ENCODE measurements around the gene ALX3.
"Not testable (repeated sequence)": the region's sequence is repeated elsewhere in the genome, so short reads cannot be mapped to it uniquely, and the experiment has no call there.

The ALX3 gene

DNA sequence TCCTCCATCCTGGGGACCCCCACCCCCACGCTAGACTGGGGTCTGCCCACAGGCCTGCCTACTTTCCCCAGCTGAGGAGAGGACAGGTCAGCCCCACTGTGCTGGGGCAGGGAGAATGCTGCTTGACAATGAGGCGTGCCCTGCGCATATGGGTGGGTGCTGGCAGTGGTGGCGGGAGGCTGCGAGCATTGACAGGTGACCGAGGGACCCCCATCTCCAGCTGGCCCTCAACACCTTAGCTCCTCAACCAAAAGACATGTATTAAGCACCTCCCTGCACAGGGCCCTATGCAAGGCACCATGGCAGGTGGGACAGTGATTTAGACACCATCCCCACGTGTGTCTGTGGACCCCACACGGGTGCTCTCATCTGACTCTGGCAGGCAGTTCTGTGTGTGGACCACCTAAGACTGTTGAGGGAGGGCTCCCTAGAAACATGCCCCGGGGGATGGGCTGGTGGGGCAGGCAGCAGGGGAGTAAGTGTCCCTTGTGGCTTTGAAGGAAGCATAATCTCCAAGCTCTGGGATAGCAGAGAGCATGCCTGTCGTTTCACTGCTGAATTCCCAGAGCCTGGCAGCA is 18.4 kb upstream of the ALX3 start:
- DNase-seq = no peak

DNA sequence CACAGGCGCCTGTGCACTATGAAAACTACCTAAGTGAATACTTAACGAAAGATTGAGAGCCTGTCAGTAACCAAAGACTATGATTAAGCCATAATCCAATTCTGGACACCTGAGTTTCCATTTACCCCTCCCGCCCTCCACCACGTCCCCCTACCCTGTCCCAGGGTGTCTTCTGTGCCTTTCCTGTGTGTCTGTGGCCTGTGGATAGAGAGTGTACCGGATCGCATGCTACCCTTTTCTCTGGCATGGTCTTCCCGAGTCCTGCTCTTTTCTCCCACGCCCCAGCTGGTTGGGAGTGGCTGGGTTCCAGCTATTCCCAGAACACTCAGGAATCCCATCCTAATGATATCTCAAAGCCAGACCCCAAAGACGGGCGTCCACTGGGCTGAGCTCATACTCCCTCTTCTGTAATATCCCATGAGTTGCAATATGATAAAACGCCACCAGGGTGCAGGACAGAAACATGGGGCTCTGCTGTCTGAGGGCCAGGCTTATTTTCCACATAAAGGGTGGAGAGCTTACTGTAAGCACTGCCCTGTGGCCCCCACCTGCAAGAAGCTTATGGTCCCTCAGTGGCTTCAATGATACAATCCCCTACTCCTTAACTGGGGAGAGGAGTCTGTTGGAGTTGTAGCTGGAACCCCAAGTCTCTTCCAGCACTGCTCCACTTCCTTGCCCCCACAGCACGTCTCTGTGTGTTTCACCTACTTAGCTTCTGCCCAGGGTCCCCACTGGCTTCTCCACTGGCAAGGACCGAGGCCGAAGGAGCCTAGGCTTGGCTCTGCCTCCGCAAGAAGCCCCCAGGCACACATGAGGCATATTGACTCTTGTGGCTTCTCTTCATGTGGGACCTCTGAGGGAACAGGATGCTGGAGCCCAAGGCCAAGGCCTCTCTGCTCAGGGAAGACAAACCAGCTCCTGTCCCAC is 17.6 kb upstream of the ALX3 start:
- DNase-seq = peak; percentile 24

DNA sequence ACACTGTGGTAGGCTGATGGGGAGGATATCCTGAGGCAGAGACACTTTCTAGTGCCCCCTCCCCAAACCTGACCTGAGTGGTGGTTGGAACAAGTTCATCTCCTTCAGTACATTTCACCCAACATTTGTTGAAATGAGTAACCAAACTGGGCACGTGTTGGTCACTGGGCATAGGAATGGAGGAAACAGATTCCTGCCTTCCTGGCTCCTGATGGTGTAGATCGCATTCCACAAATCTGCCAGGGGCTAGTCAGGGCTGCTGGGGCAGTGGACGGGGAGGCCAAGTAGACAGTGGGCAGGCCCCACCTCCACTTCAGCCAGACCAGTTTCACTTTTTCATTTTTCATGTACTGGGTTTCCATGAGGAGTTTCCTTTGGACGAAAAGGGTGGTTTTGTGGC is 16.5 kb upstream of the ALX3 start:
- no peak for DNase-seq

DNA sequence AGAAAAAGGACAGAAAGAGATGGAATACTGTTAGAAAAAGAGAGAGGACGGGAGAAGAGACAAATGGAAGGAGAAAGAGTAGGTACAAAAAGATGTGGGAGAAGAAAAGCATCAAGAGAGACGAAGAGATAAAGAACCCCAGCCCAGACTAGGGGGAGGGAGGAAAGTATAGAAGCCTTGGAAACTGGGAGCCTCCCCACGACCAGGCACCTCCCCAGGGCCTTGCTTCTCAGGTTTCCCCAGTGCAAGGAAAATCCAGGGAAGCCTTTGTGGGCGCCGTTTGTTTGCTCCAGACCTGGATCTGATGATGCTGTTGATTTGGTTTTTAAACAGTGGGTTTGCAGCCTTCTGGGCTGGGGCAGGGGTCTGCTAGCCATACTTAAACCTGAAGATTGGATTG is 15.2 kb upstream of the ALX3 start:
- DNase-seq = no peak

DNA sequence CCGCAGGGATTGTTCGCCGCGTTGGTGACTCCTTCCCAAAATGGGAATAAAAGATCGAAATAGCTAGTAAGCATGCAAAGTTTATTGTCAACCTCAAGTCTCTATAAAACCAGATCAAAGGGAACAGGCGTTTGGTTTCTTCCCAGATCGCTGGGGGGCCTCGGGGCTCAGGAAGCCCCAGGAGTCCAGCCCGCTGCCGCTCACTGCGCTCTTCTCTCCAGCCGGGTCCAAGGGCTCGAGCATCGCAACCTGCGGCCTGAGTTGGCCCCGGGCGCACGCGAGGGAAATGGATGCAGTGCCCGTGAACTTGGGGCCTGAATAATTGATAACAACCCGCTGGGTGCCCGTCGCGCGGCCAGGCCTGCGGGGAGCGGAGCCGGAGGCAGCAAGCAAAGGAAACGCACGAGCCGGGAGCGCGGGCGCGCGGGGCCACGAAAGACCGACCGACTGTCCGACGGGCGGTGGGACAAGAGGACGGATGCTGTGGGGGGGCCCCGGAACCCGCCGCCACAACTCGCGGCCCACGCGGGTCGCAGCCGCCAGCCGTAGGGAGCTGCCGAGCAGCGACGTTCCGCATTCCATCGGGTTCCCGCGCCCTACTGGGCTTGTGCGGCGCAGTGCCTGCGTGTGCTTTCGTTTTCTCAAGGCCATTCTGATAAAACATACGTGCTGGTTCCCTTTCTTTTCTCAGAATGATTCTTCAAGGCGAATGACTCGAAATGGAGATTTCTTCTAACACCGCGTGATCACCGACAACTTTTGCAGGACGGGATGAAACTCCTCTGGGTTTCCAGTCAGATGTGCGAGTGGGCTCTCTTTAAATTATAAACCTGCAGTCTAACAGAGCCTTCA is 14.0 kb upstream of the ALX3 start:
- peak; percentile 14 for DNase-seq

DNA sequence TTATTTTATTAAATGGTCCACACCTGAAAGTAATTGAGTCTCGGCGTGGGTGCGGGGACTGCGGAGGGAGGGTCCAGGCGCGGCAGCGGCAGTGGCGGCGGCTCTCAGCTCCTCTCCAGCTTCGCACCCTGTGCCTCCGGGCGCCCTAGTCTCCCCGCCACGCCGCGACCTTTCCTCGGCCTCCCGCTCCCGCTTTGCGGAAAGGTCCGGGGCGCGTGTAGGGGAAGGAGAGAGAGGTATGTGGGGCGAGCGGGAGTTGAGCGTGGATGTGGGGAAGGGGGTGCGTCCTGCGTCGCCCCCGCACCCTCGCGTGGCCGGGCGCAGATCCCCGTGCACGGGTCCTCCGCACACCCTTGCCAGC is 13.4 kb upstream of the ALX3 start:
- DNase-seq = no peak

DNA sequence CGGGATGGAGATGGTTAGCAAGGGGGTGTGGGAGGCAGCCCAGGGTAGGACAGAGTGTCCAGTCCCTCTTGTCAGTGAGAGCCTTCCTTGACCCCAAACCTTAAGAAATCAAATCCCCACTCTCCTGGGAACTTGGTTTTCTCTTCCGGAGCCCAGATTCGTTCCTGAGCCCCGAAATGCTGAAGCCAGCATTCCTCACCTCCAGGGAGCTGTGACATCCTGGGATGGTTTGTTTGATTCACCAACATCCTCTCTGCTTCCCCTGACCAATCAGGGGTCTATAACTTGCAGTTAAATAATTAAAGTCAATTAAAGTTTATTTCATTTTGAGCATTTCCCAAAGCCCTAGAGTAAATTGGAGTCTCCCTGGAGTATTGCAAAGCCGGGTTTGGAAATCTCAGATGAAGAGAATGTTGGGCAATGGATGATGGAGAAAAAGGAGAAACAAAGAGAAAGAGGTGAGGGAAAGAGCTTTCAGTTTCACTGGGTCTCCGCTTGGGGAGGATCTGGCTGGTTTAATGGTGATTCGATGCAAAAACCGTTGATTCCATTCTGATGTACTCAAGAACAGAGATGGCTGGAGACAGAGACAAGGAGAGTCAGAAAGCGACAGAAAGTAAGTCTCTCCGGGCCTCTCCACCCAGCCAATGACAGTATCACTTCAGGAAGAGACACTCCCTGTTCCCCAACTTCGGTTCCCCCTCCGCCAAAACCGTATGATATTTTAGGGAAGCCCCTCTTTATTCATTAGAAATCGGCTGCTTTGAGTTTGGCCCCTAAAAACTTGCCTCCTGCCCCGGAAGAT is 12.8 kb upstream of the ALX3 start:
- no peak for DNase-seq

DNA sequence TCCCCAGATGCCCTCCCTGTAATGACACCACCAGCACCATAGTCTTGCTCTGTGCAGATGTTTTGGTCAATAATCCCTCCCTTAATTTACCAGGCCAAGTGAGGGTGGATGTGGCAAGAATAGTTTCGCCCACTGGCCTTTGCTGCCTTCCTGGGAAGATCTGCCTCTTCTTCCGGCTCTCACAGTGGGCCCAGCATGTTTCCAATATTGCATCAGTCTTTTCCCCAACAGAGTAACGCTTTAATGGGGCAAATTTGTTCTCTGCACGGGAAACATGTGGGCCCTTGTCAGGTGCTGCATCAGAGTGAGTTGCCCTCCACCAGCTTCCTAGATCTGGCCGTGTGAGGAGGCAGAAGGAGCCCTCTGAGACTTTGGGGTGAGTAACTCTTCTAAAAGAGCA is 12.0 kb upstream of the ALX3 start:
- no peak for DNase-seq

DNA sequence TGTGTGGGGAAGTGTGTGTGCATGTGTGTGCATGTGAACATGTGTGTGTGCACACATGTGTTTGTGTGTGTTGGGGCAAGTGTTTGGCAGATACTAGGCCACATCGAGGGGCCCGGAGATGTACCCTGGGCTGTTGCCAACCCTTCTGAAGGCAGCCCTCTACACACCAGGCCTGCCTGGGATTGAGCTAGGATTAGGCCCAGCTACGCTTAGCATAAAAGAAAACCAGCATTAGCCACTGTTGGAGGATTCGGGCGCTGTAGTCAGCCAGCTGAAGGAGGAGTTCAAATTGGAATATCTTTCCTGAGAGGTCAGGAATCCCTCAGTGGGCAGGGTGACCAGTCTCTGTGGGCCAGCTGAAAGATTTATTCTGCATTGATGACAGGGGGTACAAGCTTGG is 10.6 kb upstream of the ALX3 start:
- no peak for DNase-seq

DNA sequence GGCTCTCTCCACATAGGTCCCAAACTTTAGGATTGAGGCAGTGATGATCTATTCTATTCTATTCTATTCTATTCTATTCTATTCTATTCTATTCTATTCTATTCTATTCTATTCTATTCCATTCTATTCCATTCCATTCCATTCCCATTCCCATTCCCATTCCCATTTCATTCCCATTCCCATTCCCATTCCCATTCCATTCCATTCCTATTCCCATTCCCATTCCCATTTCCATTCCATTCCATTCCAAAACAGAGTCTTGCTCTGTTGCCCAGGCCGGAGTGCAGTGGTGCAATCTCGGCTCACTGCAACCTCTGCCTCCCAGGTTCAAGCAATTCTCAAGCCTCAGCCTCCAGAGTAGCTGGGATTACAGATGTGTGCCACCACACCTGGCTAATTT is 9.5 kb upstream of the ALX3 start:
- DNase-seq = not testable (repeated sequence)

DNA sequence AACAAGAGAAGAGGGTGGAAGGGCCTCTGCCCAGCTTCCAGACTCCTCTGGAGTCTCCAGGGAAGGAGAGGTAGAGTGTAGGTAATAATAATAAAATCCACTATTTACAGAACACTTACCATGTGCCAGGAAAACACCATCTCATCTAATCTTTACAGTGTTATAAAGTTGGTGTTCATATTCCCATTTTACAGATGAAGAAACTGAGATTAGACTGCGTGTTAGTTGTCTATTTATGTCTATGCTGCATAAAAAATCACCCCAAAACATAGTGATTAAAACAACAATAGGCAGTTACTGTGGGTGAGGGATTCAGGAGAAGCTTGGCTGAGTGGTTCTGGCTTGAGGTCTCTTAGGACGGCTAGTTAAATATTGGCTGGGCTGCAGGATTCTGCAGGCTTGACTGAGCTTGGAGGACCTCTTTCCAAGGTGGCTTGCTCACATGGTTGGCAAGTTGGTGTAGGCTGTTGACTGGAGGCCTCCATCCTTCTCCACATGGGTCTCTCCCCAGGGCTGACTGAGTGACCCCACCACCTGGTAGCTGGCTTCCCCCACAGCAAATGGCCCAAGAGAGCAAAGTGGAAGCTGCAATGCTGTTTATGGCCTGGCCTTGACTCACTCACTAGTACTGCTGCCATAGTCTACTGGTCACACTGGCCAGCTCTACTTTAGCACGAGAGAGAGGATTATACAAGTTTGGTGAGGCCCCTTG is 6.5 kb upstream of the ALX3 start:
- no peak for DNase-seq

DNA sequence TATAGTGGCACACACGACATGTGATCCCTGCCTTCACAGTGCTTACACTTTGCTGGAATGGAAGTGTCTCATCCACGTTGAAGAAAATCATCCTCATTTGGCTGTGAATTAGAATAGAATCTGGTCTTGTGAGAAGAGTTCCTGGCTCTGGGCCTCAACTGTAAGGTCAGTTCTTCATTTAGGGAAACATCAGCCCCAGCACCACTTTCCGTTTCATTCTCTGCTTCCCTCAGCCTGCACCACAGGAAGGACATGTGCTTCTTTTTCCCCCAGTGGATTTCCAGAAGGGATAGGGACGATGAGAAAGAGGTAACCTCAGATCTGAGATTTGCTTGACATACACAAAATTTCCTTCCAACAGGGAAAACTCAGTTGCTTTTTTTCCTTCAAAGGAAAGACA is 3.7 kb upstream of the ALX3 start:
- no peak for DNase-seq

DNA sequence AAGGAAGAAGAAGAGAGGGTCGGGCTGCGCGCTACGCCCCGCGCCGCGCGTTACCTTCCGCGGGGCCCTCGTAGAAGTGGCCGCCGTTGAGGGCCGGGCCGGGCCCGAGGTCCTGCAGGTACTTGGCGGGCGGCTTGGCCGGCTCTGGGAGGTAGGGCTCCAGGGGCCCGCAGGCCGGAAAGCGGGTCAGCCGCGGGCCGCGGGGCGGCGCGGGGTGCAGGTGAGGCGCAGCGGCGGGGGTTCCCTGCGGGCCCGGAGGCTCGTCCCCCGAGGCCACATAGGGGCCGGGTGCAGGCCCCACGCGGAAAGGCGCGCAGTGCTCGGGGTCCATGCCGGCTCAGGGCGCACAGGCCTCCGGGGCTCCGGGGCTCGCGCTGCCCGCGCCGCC is 196 bp downstream of the ALX3 start:
- no peak for DNase-seq

DNA sequence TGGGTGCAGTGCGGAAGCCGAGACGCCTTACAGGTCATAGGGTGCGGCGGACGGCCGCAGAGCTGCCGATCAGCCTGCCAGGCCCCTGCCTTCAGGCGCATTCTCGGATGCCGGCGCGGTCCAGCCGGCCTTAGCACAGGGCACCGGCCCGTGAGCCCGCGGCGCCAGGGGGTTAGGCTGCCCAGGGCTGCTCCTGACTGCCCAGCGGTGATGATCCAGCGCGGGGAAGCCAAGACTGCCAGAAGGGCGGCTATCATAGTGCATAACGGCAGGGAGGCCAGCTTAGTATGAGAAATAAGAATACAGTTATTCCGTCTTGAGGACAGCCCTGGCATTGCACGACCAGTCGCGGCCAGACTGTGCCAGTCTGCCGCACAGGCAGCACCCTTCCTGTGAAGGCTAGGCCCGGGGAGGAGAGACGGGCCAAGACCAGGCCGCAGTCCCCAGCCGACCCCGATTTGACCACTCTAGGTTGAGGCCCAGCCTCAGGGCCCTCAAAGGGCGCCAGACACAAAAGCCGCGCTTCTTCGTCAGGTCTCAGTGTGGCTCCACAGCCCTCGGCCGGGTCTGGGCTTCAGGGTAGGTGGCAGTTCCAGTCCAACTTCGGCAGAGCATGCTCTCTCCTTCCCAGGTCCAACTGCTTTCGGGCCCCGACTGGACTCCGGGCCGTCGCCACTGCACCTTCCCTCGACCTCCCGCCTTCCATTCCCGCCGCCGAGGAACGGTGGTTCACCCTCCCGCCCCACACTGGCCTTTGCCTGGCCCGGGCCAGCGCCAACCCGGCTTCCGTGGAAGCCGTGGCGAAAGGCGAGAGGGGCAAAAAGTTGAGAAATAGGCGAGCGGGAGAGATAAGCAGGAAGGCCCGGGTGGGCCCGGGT is 829 bp downstream of the ALX3 start:
- no peak for DNase-seq

DNA sequence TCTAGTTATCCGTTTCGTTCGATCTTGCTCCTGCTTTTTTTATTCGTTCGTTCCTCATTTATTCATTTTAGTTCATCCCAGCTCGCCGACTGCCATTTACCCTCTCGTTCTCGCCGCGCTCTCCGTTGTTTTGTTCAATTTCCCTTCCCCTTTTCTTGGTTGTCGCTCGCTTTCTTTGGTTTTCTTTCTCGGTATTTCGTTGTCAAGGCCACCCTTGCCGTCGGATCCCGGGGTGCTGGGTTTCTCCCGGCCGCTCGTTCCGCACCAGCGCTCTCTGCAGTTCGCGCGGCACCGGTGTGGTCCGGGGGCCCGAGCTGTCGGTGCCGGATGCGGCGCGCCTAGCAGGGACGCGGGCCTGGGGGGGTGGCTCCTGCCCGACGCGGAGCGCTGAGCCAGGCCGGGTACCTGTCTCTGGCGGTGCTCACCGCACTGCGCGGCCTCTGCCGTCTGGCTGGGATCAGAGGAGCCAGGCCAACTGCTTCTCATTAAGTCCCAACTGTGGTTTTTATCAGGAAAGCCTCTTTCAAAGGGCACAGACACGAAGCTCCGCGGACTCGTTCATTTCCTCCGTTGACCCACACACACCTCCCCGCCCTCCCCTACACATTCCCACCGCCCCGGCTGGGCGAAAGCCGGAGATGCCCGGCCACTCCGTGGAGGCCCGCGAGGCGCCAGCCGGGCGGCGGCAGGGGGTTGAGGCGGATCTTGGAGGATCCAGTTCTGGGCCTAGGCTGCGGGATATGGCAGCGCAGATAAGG is 1.6 kb downstream of the ALX3 start:
- no peak for DNase-seq

DNA sequence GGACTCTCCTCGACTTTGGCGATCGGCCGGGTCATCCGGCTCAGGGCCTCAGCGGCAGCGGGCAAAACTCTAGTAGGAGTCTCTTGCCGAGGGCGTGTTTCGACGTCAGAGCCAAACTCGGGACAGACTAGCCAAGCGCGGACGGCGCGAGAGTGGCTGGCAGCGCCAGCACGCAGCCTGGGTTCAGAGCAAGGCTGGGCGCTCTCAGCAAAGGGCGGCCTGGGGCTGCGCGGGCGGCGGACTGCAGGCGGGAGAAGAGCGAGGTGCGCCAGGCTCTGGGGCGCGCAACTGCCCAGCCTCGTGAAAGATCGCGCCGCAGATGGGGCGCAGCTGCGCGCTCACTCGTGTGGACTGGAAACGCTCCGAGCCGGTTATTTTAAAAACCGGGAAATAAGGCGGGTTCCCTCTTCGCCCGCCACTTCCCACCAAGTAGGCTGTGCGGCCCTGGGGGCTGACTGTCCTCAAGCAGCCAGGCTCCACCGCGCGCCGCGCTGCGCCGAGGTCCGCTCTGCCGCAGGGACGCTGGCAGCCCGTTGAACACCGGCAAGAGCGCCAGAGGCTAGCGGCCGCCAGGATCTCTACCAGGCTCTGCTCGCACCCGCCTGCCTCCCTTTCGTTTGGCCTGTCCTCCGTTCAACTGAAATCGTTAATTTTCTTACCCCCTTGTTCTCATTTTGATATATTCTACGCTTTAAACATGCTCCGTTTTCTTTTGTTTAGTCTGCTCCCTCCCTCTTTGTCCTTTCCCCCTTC is 2.4 kb downstream of the ALX3 start:
- no peak for DNase-seq

DNA sequence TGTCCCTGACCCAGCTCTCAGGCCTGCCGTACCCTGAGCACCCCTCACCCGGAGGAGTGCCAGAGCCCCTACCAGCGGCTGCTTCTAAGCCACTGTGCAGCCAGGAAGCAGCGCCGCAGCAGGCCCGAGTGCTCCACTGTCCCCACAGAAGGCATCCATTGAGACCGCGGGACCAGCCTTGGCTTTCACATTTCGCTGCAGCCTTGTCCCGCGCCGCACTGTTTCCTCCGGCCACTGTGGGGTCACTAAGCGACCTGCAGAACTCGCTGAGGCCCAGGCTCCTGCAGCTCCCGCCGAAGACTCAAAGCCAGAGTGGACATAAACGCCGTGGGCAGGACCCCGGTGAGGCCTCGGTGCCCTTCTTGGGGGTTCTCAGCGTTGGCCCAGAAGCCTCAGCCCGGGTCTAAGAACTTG is 3.0 kb downstream of the ALX3 start:
- no peak for DNase-seq

DNA sequence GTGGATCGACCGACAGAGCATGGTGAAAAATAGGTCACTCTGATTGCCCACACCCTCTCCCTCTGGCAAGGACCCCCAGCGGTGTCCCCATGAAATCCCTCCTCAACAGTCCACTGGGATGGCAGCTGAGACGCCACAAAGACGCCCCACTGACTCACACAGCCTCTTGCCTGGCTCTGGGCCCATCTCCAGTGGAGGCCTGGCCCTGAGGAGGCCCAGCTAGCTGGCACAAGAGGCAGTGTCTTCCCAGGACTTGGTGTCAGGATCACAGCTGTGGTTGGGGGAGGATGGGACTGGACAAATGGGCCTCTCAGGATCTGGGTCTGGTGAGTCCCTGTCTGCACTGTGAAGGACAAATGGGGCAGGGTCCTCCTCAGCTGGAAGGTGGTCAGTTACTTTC is 4.6 kb downstream of the ALX3 start:
- DNase-seq = no peak

DNA sequence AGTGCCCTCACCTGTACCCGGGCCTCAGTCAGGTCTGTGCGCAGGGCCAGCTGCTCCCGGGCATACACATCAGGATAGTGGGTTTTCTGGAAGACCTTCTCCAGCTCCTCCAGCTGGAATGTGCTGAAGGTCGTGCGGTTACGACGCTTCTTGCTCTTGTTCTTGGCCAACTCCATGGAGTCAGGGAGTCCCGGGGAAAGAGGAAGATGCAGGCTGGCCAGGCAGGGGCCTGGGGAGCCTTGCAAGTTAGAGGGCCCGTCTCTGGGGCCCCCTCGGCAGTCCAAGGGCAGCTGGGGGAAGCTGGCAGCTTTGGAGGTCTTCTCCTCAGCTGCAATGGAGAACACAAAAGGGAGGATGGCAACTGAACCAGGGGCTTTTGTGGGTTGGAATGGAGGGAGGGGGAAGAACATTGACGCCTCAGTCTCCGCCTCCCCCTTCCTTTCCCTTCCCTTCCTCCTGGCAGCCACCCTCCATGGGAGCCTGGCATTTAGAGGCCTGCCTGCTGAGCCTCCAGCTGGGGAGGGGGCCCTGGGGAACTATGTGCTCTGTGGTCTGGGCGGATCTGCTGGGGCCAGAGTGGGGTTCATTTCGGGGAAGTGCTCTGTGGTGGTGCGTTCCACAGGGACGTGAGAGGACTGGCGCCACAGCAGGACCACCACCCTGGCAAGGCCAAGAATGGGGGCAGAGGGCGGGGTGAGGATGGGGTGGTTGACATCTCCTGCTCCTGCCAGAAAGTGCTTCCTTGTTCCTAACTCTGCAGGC is 5.7 kb downstream of the ALX3 start:
- no peak for DNase-seq

Data from stimulated activated naive CD4-positive, alpha-beta T cell treated with Interleukin-2 at 50 U/mL for 16 hours (primary cell).